HEK293T (cell line): ENCODE measurements around the gene PEX14.

Source experiments
- FOXA1 ChIP-seq: fragments of 450-650 bp; IDR thresholded peaks from 2 replicates; pipeline ENCODE4 v1.6.1; 2016; ENCODE audit warnings: mild to moderate bottlenecking
- SP1 ChIP-seq: fragments of 450-650 bp; IDR thresholded peaks from 2 replicates; pipeline ENCODE4 v1.6.1; 2017

GRCh38 chr1:10659218-10659617 is 184.5 kb downstream of the PEX14 start:
- TF ChIP-seq SP1 = no peak
- no peak for TF ChIP-seq FOXA1
